GM19099 (cell line): ENCODE results near the gene KCNJ4.

Source experiments
- POLR2A ChIP-seq: IDR thresholded peaks from 3 replicates; pipeline ENCODE4 v1.6.1; 2011; ENCODE audit warnings: low read depth; ENCODE audit not compliant: insufficient read length; ENCODE audit errors: extremely low read depth

The KCNJ4 gene

DNA sequence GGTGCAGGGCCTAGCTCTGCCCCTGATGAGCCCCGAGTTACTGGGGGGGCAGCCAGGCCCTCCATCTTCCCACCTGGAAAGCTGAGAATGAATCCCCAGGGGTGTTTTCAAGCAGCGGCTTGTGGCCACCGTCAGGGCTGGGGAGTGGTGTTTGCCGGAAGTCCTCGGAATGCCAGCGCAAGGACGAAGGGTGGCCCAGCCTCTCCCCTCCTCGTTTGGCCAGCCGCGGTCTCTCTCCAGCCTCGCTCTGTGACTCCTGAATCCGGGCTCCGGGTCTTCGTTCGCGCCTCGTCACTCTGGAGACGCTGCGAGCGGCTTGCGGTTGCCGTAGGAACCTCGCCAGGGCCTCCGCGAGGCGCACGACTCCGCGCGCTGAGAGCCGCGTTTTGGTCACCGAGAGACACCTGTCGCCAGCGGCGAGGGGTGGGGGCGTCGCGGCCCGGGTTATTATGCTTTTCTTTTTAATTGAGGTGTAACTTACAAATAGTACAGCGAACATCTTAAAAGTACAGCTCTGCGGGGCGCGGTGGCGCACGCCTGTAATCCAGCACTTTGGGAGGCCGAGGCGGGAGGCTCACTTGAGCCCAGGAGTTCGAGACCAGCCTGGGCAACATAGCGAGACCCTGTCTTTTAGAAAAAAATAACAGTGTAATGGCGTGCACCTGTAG, 6.5 kb upstream of the KCNJ4 start:
- no peak for TF ChIP-seq POLR2A

- no peak for TF ChIP-seq POLR2A
Measured at GRCh38 chr22:38461057-38461413, 6.0 kb upstream of the KCNJ4 start.

DNA sequence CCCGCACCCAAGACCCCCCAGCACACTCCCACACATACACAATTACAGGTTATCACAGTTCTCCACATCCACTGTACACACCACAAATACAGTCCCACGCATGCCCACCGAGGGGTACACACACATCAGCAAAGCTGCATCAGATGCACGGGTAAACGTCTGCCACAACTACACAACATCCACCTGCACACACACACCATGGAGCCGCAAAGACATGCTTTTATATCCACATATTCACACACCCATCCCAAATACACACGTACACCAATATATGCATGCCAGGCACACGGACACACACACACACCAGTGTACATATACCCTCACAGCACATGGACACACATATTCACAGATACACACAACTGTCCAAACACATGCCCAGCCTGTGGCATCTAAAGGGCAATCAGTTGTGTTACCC, 5.4 kb upstream of the KCNJ4 start:
- TF ChIP-seq POLR2A: no peak

- TF ChIP-seq POLR2A: no peak
Measured at GRCh38 chr22:38456841-38457699, 2.1 kb upstream of the KCNJ4 start.

DNA sequence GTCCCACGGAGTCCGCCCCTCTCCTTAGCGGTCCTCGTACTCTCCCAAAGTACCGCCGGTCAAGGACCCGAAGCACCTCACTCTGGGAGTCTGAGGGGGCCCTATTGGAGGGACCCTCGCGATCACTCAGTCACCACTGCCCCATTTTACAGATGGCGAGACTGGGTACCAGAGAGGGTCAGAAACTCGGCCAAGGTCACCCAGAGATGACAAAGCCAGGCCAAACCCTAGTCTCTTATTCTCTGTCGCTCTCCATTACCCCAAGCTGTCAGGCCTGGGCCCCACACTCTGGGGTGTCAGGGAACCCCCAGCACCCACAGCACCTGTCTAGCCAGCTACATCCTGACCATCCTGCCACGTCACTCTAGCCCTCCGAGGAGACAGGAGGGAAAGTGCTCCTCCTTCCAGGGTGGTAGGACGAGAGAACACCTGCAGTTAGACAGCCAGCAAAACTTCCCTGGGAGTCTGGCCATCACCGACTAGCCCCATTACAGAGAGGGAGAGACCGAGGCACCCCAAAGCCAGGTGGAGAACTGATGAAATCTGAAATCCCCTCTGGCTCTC, 1.4 kb upstream of the KCNJ4 start:
- no peak for TF ChIP-seq POLR2A

GRCh38 chr22:38455530-38456271, 702 bp upstream of the KCNJ4 start:
- no peak for TF ChIP-seq POLR2A

GRCh38 chr22:38454353-38455075, 485 bp downstream of the KCNJ4 start:
- TF ChIP-seq POLR2A: no peak

DNA sequence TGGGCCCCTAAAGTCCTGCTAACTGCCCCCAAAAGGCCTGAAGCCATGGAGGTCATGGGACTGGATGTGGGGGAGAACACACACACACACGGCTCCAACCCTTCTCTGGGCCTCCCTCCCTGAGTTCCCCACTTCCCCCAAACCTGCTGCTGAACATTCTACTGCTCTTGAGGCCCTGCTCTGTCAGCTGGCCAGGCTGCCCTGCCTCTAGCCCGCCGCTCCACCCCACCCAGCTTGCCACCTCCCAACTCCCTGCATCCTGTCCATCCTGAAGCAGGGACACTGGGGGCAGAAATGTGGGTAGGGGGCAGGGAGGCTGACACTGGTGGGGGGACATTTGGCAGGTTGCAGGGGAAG, 1.0 kb downstream of the KCNJ4 start:
- no peak for TF ChIP-seq POLR2A

GRCh38 chr22:38453066-38453672, 1.8 kb downstream of the KCNJ4 start:
- no peak for TF ChIP-seq POLR2A

DNA sequence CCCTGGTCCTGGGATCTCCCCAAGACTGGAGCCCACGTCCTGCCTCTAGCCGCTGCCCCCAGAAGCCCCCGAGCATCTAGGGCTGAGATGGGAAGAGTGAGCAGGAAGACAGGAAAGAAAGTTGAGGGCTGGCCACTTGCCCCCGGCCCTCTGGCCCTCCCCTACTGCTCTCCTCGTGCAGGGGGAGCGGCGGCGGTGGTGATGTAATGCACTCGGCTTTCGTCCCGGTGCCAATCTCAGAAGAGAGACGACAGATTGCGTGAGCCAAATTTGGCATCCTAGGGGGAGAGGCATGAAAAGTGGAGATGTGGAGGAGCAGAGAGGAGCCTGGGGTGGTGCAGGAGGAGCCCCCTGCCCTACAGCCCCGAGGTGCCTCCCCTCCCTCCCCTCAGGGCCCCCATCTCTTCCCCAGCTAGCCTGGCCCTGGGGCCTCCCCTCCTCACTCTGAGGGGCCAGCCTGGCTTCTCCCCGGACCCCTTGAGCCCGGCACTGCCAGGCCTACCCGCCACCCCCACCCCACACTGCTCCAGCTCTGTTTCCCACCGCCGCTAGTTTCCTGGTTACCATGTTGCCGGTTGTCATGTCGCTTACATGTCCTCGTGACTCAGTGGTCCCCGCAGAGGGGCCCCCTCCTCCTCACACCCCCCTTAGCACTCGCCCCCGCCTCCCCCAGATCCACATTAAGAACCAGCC, 2.5 kb downstream of the KCNJ4 start:
- TF ChIP-seq POLR2A: no peak

GRCh38 chr22:38451864-38452263, 3.1 kb downstream of the KCNJ4 start:
- no peak for TF ChIP-seq POLR2A

DNA sequence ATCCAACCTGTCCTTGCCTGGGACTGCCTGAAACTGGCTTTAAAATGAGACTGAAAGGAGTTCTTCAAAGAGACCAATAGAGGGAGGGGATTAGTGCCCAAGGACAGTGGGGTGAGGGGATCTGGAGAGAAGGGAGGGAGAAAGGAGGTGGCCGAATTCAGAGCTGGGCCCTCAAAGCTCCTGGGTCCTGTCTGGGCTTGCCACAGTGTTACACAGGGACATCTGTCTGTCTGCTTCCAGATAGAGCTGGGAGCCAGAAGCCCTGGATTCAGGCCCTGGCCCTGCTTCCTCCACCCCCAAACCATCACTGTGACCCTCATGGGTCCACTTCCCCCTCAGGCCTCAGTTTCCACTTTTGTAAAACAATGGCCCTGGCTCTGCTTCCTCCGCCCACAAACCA, 3.6 kb downstream of the KCNJ4 start:
- no peak for TF ChIP-seq POLR2A

- TF ChIP-seq POLR2A: no peak
Measured at GRCh38 chr22:38450234-38450797, 4.7 kb downstream of the KCNJ4 start.
